ENCODE data around the gene TIAM2.

- TF ChIP-seq CTCF (IDR thresholded peaks at IDR 0.05; ENCODE audit: low read length) (no peak), EZH2 (IDR thresholded peaks at IDR 0.05; ENCODE audit: borderline replicate concordance, low read length) (no peak)
These were observed 105.0 kb downstream of the TIAM2 start for GRCh38 chr6:155100087-155100486.

Measured in OCI-LY1 (cell line).